PC-9 (cell line): Measurements from ENCODE around the gene KDM4D.

Experiments used
- EZH2 ChIP-seq: fragments of 200-600 bp; sonication (generic); IDR thresholded peaks from 2 replicates; pipeline ENCODE4 v1.8.0; 2017; ENCODE audit warnings: antibody characterized with exemption, low read depth
- TF ChIP-seq, protein P1 (sequence below): fragments of 200-600 bp; sonication (generic); conservative IDR thresholded peaks from 2 replicates; pipeline ENCODE4 v1.6.1; 2017; ENCODE audit warnings: mixed run types, antibody characterized with exemption, mild to moderate bottlenecking, moderate library complexity

DNA sequence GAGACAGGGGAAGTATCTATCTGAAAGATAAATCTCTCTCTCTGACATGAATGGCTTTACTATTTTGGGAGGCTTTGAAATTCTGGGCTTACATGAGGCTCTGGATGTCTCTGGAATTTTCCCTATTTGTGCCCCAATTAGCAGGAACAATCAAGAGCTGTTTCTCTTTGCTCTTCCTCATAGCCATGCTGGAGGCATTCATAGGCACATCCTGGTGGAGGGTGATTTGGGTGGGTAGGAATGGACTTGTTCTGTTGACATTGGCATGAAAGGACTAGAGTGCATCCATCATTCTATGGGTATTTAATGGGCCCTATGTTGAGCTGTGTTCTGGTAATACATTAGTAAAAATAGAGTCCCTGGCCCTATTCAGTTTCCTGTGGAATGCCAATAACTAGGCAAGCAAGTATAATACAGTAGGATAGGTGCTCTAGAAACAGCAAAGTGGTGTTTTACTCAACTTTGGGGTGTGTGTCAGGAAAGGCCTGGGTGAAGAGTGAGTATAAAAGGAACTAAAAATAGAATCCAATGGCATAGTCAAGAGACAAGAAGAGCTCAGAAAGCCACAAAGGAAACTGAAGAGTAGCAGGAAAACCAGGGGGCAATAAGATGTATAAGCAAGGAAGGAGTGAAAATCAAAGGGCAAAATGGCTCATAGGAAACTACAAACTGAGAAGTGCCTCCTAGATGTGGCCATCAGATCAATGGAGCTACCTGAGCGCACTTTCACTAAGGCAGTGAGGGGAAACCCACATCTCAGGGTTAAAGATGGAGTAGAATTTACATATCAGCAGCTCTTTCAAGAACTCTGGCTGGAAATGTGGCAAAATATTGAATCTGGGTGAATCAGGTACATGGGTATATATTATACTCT, 45.2 kb upstream of the KDM4D start:
- TF ChIP-seq, protein P1, sequence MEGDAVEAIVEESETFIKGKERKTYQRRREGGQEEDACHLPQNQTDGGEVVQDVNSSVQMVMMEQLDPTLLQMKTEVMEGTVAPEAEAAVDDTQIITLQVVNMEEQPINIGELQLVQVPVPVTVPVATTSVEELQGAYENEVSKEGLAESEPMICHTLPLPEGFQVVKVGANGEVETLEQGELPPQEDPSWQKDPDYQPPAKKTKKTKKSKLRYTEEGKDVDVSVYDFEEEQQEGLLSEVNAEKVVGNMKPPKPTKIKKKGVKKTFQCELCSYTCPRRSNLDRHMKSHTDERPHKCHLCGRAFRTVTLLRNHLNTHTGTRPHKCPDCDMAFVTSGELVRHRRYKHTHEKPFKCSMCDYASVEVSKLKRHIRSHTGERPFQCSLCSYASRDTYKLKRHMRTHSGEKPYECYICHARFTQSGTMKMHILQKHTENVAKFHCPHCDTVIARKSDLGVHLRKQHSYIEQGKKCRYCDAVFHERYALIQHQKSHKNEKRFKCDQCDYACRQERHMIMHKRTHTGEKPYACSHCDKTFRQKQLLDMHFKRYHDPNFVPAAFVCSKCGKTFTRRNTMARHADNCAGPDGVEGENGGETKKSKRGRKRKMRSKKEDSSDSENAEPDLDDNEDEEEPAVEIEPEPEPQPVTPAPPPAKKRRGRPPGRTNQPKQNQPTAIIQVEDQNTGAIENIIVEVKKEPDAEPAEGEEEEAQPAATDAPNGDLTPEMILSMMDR, result no peak
- no peak for TF ChIP-seq EZH2
